ENCODE measurements around the gene RFPL2. TPM values are rescaled to one million over a fixed set of nuclear protein-coding genes. Genes with fewer than 3 reads are reported as not detected.
A peak's percentile ranks its signal among the peaks of the same experiment; 100 is the strongest.
"Not testable (repeated sequence)": the region's sequence is repeated elsewhere in the genome, so short reads cannot be mapped to it uniquely, and the experiment has no call there.

RFPL2 gene
- total RNA-seq, 2 donors from 2014 or later, result not detected

GRCh38 chr22:32202539-32203180 is 2.2 kb downstream of the RFPL2 start:
- Histone ChIP-seq H3K9me3 (no peaks in the 10 kb centered on the region), H3K36me3 (no peaks in the 10 kb centered on the region), H3K9ac (ENCODE audit: low read depth in 2 of 2, low read length in 2 of 2) (peak overlapping the region in 1 of 2 donors; percentile 12), H3K4me1 (peaks cover 4% of the 10 kb centered on the region), H3K27me3 (peaks cover 15% of the 10 kb centered on the region), H3K4me3 (peak overlapping the region; percentile 24), H3K27ac (no peak overlapping the region)
- intact Hi-C loops (cut with DNase I), result no loop called here
- TF ChIP-seq CTCF (IDR thresholded peaks at IDR 0.05), result peak; percentile 46
- DNase-seq, result peak; percentile 71

DNA sequence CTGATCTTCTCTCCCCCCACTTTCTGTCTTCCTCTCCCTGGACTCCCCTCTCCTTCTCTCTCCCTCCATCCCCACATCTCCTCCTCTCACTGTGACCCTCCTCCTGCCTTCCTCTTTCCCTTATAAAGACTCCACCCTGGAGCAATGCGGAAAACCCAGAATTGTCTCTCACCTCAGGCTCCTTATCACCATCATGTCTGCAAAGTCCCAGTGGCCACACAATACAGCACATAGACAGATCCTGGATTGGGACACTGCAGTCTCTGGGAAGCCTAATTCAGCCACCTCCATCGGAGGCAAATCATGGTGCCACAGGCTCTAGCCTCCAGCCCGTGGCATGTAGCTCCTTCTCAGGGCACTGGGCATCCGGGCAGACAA is 2.7 kb downstream of the RFPL2 start:
- H3K9me3 ChIP-seq, result no peaks in the 10 kb centered on the region
- H3K4me3 ChIP-seq, result no peak overlapping the region
- no peak for DNase-seq
- peaks cover 15% of the 10 kb centered on the region for H3K27me3 ChIP-seq
- H3K27ac ChIP-seq, result no peak overlapping the region
- TF ChIP-seq CTCF (IDR thresholded peaks at IDR 0.05), result no peak
- peaks cover 4% of the 10 kb centered on the region for H3K4me1 ChIP-seq
- intact Hi-C loops (cut with DNase I), result no loop called here
- H3K36me3 ChIP-seq, result no peaks in the 10 kb centered on the region
- no peak overlapping the region for H3K9ac ChIP-seq (ENCODE audit: low read depth in 2 of 2, low read length in 2 of 2)

DNA sequence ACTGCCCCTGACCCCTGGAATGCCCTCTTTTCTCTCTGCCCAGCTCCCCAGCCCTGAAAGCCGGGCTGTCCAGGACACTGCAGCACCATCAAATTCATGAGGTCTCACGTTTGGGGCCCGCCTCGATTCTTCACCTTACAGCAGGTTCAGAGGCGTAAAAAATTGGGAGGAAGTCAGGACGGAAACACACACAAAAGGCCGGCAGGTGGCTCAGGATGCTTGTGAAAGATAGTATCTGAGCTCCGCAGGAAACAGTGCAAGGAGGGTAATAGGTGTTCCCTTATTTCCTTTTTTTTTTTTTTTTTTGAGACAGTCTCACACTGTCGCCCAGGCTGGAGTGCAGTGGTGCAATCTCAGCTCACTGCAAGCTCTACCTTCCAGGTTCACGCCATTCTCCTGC is 4.1 kb downstream of the RFPL2 start:
- Histone ChIP-seq H3K9ac (ENCODE audit: low read depth in 2 of 2, low read length in 2 of 2) (no peak overlapping the region), H3K4me3 (no peak overlapping the region), H3K4me1 (peaks cover 4% of the 10 kb centered on the region), H3K9me3 (no peaks in the 10 kb centered on the region), H3K27me3 (peaks cover 15% of the 10 kb centered on the region), H3K27ac (no peak overlapping the region), H3K36me3 (no peaks in the 10 kb centered on the region)
- DNase-seq, result no peak
- intact Hi-C loops (cut with DNase I), result no loop called here
- TF ChIP-seq CTCF (IDR thresholded peaks at IDR 0.05), result no peak

DNA sequence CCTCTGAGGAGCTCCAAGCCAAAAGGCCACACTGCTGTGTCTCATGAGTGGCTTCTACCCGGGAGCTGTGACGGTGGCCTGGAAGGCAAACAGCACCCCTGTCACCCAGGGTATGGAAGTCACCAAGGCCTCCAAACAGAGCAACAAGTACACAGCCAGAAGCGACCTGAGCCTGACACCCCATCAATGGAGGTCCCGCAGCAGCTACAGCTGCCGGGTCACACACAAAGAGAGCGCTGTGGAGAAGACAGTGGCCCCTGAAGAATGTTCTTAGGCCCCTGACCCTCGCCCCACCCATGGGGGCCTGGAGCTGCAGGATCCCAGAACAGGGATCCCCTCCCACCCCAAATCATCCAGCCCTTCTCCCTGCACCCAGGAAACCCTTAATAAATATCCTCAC is 4.9 kb downstream of the RFPL2 start:
- H3K9me3 ChIP-seq, result no peaks in the 10 kb centered on the region
- intact Hi-C loops (cut with DNase I), result no loop called here
- H3K4me3 ChIP-seq, result no peak overlapping the region
- DNase-seq, result no peak
- H3K27me3 ChIP-seq, result peaks cover 15% of the 10 kb centered on the region
- H3K4me1 ChIP-seq, result peaks cover 4% of the 10 kb centered on the region
- no peaks in the 10 kb centered on the region for H3K36me3 ChIP-seq
- no peak for TF ChIP-seq CTCF (IDR thresholded peaks at IDR 0.05)
- no peak overlapping the region for H3K27ac ChIP-seq
- no peak overlapping the region for H3K9ac ChIP-seq (ENCODE audit: low read depth in 2 of 2, low read length in 2 of 2)

GRCh38 chr22:32199341-32199740 is 5.5 kb downstream of the RFPL2 start:
- Histone ChIP-seq H3K9ac (ENCODE audit: low read depth in 2 of 2, low read length in 2 of 2) (no peak overlapping the region), H3K27me3 (peaks cover 15% of the 10 kb centered on the region), H3K9me3 (no peaks in the 10 kb centered on the region), H3K4me1 (peaks cover 4% of the 10 kb centered on the region), H3K4me3 (no peak overlapping the region), H3K36me3 (no peaks in the 10 kb centered on the region), H3K27ac (no peak overlapping the region)
- intact Hi-C loops (cut with DNase I), result no loop called here
- no peak for TF ChIP-seq CTCF (IDR thresholded peaks at IDR 0.05)
- DNase-seq, result no peak

DNA sequence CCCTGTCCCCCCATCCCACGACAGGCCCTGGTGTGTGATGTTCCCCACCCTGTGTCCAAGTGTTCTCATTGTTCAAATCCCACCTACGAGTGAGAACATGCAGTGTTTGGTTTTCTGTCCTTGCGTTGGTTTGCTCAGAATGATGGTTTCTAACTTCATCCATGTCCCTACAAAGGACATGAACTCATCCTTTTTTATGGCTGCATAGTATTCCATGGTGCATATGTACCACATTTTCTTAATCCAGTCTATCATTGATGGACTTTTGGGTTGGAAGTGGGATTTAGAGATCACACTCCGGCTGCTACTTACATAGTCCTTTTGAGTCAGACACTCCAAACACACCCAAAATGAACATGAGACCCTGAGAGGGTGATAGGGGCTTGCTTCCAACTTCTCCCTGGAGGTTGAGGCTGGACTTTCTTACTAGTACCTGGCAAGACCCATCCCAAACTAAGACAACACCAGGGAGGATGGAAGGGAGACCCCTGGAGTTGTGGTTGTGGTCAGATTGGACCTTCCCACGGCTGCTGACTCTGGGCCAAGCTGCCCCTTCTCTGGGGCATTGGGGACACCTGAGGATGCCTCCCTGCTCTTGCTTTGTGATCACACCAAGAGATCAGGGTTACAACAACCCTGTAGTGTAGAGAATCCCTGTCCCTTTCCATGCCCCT is 7.2 kb downstream of the RFPL2 start:
- H3K36me3 ChIP-seq; H3K9ac ChIP-seq (ENCODE audit: low read depth in 2 of 2, low read length in 2 of 2); H3K4me1 ChIP-seq; DNase-seq; H3K4me3 ChIP-seq; H3K9me3 ChIP-seq; H3K27me3 ChIP-seq; intact Hi-C loops (cut with DNase I); H3K27ac ChIP-seq: not testable (repeated sequence)

DNA sequence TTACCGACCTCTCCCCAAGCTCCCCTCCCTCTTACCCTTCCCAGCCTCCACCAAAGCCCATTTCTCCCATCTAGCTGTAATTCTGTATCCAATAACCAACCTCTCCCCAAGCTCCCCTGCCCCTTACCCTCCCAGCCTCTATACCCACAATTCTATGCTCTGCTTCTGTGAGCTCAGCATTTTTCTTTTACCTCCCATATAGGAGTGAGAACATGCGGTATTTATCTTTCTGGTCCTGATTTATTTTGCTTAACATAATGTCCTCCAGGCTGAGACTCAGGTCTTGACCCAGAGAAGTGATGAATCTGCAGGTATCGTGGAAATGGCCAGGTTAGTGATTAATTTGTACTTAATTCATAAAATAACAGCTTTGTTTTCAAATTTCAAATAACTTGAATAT is 9.0 kb downstream of the RFPL2 start:
- H3K36me3 ChIP-seq; H3K27me3 ChIP-seq; H3K4me1 ChIP-seq; H3K9ac ChIP-seq (ENCODE audit: low read depth in 2 of 2, low read length in 2 of 2); H3K4me3 ChIP-seq; DNase-seq; H3K27ac ChIP-seq; H3K9me3 ChIP-seq; intact Hi-C loops (cut with DNase I): not testable (repeated sequence)

DNA sequence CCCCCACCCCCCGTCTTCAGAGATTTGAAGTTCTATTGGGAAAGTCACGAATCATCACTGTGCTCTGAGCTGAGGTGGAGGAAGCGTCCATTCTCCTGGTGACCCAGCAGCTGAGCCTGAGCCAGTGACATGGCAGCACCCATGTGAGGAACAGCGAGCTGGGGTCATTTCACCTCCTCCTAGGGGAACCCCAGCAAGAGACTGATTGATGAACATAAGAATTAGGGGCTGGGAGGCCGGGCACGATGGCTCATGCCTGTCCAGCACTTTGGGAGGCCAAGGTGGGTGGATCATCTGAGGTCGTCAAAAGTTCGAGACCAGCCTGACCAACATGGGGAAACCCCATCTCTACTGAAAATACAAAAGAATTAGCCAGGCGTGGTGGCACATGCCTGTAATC is 11.5 kb downstream of the RFPL2 start:
- H3K36me3 ChIP-seq; DNase-seq; intact Hi-C loops (cut with DNase I); H3K27ac ChIP-seq; H3K4me3 ChIP-seq; H3K27me3 ChIP-seq; H3K9me3 ChIP-seq; H3K4me1 ChIP-seq; H3K9ac ChIP-seq (ENCODE audit: low read depth in 2 of 2, low read length in 2 of 2): not testable (repeated sequence)

DNA sequence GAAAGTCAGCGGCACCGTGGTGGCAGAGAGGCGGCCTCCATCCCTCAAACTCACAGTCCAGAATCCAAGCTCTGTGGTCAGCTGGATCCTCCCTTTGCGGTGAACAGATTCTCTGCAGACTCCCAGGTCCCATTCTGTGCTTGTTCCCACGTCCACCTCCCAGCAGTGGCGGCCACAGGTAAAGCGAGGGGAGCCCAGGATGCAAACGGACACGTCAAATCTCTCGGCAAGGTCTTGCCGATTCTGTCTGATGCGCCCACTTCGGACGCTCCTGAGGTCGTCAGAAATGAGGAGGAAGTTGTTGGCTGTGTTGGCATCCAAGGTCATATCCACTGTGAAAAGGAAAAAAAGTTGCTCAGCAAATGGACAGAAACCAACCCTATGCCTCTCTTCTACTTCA is 13.9 kb downstream of the RFPL2 start:
- intact Hi-C loops (cut with DNase I); H3K9me3 ChIP-seq; H3K9ac ChIP-seq (ENCODE audit: low read depth in 2 of 2, low read length in 2 of 2); H3K27me3 ChIP-seq; H3K4me3 ChIP-seq; H3K4me1 ChIP-seq; H3K27ac ChIP-seq; DNase-seq; H3K36me3 ChIP-seq: not testable (repeated sequence)

All from colonic mucosa (tissue), 4 donors.